Limb (tissue), 2 donors: Measurements from ENCODE around the gene PPM1M.
"Not testable (repeated sequence)": the region's sequence is repeated elsewhere in the genome, so short reads cannot be mapped to it uniquely, and the experiment has no call there.

Source experiments
- DNase-seq, 2 donors: peaks; one replicate each; pipeline ENCODE4 v3.0.0-alpha.2; 2016; ENCODE audit errors: extremely low spot score in 2 of 2

Gene PPM1M

DNA sequence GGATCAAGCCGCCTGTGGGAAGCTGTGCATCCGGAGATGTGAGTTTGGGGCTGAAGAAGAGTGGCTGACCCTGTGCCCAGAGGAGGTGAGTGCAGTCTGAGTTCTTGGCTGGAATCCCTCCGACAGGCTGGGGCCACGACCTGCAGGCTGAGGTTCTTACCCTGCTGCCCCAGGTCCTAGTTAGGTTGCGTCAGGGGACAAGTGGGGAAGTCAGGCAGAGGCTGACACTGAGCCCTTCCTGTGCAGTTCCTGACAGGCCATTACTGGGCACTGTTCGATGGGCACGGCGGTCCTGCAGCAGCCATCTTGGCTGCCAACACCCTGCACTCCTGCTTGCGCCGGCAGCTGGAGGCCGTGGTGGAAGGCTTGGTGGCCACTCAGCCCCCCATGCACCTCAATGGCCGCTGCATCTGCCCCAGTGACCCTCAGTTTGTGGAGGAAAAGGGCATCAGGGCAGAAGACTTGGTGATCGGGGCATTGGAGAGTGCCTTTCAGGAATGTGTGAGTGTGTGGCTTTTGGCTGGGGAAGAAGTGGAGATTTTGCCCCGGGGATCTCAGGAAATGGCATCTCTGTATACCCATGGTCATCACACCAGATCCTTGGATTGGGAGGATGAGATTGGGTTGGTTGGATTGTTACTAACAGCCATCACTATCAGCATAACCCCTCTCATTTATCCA, 1.3 kb downstream of the PPM1M start:
- DNase-seq: peak in 1 of 2 donors; percentile 29

DNA sequence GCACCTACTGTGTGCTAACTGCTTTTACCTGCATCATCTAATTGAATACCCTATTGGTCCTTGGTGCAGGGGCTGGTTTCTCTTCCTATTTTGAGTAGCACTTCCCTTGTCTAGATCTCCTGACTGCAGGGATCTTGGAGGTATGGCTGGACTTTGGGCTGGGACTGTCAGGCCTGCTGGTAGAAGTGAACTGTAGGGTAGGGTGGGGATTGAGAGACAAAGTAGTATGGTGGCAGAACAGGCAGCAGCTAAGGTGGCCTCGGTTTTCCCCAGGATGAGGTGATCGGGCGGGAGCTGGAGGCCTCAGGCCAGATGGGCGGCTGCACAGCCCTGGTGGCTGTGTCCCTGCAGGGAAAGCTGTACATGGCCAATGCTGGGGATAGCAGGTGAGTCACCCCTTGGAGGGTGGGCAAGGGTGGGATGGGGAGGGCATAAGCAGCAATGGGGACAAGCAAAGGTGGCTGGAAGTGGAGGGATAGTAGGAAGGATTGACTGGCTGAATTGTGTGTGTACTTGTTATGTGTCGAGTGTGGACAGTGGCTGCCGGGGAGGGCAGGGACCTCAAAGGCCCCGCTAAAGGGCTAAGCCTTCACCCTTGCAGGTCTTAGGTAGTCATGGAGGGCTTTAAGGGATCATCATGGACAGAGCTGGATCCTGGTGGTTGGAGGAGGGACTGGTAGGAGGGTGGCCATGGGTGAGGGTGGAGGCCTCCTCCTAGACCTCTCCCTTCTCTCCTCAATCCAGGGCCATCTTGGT, 2.0 kb downstream of the PPM1M start:
- no peak for DNase-seq

DNA sequence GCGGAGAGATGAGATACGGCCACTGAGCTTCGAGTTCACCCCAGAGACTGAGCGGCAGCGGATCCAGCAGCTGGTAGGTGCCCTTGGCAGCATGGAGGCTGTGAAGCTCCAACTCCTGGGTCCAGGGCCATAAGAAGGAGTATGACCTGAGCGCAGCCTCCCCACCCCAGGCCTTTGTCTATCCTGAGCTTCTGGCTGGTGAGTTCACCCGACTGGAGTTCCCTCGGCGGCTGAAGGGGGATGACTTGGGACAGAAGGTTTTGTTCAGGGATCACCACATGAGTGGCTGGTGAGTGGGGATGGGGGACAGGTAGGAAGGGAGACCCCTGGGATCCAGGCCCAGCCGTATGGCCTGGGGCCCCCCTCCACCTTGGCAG, 2.6 kb downstream of the PPM1M start:
- no peak for DNase-seq

DNA sequence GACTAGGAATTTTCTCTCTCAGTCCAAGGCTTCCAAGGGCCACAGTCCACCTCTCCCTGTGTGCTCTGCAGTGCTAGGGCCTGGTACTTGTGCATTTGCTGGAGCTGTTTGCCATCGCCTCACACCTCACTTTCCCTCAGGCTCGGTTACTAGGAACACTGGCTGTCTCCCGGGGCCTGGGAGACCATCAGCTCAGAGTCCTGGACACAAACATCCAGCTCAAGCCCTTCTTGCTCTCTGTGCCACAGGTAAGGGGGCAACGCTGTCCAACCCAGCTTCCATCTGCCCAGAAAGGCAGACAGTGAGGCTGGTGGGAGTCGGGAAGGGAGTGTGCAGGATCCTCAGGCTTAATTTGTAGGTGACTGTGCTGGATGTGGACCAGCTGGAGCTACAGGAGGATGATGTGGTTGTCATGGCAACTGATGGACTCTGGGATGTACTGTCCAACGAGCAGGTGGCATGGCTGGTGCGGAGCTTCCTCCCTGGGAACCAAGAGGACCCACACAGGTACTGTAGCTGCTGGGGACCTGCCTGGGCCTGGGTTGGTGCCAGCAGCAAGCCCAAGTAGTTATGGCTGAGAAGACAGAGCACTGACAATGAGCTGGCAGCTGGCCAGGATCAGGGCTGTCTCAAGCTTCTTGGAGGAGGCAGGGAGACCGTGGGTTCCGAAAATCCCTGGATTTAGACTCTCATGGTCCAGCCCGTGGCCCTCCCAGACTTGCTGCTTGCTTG, 3.4 kb downstream of the PPM1M start:
- peak in 1 of 2 donors; percentile 48 for DNase-seq

DNA sequence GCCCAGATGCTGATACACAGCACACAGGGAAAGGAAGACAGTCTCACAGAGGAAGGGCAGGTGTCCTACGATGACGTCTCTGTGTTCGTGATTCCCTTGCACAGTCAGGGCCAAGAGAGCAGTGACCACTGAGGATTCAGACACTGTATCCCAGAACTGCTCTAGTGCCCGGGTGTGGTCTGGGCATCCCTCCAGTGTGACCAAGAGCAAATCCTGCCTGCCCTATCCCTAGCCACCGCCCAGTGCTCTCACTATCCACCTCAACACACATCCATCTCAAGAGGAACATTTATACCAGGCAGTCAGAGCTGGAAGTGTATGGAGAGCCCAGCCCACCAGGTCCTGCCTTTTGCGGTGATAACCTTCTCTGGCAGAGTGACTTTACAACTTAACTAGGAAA, 4.1 kb downstream of the PPM1M start:
- DNase-seq: no peak

DNA sequence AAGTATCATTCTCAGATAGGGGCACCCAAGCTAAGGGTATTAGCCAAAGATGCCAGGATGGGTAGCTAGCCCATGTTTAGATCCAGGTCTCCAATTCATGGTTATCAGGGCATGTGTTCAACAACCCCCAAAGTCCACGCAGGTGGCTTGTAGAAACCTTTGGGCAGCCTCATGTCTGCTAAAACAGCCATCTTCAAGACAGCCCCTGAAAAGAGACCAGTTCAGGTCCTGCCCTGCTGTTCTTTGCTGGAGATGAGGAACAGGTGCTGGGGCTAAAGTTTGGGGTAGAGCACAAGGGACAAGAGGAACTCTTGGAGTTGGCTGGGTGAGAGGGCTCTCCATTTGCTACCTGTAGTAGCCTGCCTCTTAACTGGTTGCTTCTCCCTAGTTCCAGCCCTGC, 4.6 kb downstream of the PPM1M start:
- no peak for DNase-seq

DNA sequence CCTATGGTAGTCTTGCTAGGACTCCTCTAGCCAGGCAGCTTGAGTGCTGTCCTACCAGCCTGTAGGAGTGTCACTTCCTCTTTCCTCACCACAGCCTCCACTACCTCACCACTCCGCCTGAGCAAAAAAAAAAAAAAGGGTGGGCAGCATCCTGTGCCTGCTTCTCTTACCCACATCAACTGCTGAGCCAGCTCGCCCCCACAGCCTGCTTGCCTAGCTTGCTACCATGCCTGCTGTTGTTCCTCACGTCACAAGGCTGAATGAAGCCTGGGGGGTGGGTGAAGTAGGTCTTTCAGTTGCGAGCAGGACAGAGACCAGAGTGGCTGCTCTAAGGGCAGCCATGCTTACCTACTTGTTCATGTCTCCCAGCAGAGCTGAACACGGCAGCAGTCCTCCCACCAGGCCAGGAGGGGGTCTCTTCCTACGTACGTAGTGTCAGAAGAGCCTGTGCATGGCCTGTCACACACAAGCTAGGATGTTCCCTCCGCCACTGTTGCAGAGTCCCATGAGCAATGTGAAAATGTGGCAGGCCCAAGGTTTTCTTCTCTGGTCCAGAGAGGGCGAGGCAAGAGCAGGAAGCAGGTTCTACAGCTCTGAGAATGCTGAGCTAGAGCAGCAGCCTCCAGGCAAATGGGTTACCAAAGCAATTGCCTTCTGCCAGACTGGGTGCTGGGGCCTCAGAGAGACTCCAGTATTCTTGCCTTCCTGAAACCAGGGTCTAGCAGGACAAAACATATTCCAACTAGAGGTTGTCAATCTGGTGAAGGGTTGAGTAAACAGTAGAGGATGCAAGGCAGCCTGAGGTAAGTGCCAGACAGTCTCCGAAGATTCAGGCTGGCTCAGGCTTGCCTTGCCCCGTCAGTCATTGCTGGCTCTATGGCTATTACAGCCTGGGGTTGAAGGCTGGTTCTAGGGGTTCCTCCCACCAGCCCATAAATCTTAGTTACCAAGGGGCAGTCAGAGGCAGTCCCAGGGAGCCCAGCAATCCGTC, 8.1 kb downstream of the PPM1M start:
- DNase-seq: no peak

DNA sequence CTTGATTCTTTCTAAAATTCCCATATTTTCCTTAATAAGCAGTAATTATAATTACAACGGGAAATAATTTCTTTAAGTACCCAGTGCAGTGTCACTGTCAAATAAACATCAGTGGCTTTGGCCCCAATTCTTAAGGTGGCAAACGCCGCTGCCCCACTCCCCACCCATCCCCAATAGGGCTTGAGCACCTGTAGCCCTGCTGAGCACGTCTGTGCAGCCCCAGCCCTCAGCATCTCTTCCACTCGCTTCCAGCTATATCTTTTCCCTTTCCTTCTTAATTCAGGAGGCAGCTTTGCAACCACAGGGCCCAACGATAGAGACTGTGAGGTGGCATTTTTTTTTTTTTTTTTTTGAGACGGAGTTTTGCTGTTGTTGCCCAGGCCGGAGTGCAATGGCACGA, 9.0 kb downstream of the PPM1M start:
- no peak for DNase-seq

DNA sequence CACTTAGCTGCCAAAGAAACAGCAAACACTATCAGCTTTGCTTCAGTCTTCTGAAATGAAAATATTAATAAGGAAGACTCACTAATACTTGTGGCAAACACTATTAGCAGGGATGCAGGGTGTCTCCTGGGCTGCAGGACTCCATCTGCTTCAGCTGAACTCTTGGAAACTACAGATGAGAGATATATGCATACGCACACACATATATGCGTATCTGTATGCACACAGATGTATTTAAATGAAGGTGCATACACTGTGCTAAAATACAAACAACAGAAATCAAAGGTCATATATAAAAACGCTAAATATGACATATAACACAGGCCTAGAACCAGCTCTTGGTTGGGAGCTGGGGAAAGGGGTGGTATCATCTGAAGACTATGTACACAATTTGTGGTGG, 10.6 kb downstream of the PPM1M start:
- DNase-seq: no peak

DNA sequence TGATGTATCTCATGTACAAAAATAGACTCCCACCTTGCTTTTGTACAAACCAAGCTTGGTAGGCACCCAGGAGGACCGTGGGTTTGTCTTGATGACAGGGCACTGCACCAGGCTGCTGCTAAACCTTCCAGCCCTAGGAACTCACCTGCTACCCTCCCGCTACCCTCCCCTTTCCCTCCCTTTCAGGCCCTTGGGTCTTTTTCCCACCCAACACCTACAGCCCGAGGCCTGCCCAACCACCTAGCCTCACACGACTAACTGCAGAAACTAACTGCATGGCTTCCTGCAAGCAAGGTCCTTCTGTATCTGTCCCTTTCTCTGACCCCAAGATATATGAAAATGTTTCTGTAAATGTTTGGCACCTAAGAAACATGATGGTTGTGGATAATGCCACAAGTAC, 11.1 kb downstream of the PPM1M start:
- DNase-seq: no peak

DNA sequence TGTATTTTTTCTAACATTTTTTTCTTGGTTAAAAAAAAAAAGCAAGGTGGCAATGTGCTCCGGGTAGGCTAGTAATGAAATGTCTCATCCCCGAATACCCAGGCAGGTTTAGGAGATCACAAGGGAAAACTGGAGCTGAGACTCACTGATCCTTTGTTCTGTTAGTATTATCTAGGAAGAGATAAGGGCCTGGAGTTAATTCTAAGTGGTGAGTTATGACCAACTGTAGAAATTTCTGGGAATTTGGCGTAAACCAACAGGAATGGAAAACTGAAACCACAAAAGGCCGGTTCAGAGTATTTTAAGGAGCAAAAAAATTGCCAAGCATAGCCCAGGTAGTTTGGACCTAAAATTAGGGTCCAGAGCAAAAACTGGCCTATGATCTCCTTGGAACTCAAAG, 12.4 kb downstream of the PPM1M start:
- DNase-seq: no peak

DNA sequence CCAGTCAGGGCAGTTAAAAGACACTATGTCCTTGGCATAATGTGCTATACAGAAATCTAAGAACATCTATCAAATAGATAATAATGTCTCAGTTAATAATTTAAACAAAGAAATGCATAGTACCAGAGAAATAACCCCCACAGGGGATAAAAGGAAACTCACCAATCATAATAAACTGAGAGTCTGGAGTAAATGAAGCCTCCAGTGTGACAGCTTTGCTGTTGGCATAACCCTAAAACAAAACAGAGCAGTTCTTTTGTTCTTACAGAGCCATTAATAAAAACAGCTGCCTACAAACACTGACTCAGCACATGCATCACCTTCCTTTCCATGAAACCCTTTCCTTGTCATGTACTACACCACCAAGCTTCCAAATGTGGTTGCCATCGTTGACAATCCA, 13.5 kb downstream of the PPM1M start:
- DNase-seq: no peak

DNA sequence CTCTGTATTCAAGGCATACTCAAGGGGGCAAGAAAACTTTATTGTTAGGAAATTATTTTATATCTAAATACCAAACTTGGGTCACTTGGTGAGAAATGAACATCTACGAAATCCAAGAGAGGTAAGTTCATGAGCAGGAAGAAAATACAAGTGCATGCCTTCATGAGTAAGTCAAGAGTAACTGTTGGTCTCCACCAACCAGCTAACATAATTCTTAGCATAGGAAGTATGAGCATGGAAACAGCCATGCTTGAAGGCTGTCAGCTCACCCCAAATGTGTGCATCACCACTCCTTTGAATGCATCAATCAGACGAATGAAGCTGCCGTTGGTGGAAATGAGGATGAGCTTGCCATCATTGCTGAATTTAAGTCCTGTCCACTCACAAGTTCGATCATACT, 13.9 kb downstream of the PPM1M start:
- no peak for DNase-seq

DNA sequence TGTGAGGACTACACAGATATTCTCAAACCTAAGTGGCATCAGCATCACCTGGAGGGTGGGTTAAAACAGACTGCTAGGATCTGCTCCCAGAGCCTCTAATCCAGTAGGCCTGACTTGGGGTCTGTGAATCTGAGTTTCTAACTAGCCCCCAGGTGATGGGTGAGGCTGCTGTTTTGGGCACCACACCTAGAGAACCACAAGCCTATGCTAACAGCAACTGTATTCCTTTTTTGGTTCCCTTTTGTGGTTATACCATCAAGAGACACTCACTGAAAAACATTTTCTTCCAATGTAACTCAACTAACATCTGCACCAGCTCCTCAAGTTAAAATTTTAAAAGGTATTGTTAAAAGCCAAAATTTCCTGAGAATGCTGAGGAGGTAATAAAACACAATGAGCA, 16.9 kb downstream of the PPM1M start:
- no peak for DNase-seq

DNA sequence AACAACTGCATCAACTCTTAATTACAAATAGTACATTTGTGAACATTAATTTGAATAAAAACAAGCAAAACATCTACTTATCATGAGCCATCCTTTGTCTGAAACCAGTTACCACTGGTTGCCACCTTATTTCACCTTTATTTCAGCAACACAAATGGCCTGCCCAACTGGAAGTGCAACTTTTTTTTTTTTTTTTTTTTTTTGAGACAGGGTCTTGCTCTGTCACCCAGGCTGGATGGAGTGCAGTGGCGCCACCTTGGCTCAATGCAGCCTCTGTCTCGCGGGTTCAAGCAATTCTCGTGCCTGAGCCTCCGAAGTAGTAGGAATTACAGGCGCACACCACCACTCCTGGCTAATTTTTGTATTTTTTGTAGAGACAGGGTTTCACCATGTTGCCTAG, 19.8 kb downstream of the PPM1M start:
- no peak for DNase-seq

DNA sequence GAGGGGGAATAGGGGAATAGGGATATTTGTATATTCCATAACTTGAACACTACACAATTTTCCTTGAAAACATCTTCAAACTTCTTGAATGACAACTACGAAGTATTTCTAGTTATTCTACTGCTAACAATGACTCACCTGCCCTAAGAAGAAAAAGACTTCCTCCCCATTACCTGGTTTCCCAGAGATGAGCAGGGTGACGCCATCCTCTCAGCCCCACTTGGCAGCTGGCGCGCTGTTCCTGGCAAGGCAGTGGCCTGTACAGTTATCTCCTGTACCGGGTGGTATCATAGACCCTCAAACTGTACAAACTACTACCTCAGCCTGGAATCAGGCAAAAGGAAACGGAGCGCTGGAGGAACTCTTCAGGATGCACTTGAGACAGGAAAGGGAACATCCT, 22.5 kb downstream of the PPM1M start:
- DNase-seq: no peak

DNA sequence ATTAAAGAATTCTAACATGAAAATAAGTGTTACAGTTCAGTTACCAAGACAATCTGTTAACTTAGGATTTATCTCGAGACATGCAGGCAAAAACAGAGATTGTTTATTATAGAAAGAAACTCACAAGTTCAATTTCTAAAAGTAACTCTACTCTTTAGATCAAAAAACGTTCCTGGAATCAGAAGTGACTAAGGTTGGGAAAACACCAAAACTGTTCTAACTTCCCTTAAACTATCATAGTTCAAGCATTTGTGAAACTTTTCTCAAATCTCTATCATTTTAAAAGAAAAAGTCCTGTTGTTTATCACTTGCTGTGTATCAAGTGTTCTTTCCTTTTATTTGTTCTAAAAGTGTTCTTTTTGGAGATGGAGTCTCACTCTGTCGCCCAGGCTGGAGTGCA, 24.2 kb downstream of the PPM1M start:
- no peak for DNase-seq

DNA sequence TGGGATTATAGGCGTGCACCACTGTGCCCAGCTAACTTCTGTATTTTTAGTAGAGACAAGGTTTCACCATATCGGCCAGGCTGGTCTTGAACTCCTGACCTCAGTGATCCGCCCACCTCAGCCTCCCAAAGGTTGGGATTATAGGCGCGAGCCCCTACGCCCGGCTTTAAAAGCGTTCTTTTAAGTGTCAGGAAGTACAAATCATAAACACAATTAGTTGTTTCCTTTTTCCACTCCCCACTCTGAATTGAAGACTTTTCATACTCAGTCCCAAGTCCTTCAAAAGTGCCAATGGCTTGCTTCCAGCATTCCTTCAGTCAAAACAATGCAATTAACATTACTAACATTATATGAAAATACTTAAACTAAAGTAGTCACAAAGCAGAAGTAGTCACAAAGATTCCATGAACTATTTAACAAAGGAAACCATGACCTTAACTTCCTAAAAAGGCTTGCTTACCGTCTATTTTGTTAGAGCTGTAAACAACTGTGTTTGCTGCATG, 24.7 kb downstream of the PPM1M start:
- DNase-seq: no peak

DNA sequence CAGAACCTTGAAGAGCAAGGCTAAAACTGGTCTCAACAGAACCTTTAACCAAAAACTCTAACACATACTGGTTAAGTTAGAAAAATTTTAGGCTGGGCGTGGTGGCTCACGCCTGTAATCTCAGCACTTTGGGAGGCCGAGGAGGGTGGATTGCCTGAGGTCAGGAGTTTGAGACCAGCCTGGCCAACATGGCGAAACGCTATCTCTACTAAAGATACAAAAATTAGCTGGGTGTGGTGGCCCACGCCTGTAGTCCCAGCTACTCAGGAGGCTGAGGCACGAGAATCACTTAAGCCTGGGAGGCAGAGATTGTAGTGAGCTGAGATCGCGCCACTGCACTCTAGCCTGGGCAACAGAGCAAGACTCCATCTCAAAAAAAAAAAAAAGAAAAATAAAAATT, 26.6 kb downstream of the PPM1M start:
- not testable (repeated sequence) for DNase-seq

DNA sequence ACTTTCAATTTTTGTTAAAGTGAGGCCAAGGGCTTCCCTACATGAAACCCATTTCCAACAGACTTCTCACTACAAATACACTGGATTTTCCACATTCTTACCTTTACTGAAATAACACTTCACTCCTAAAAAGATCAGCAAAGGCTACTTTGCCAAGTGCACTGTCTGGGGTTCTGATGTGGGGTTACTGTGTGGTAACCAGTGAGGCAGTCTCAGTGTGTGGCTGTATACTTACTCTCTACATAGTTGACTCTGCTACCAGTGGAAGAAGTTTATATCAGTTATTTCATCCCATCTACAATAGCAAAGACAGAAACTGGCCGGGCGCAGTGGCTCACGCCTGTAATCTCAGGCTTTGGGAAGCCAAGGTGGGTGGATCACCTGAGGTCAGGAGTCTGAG, 27.3 kb downstream of the PPM1M start:
- DNase-seq: no peak

DNA sequence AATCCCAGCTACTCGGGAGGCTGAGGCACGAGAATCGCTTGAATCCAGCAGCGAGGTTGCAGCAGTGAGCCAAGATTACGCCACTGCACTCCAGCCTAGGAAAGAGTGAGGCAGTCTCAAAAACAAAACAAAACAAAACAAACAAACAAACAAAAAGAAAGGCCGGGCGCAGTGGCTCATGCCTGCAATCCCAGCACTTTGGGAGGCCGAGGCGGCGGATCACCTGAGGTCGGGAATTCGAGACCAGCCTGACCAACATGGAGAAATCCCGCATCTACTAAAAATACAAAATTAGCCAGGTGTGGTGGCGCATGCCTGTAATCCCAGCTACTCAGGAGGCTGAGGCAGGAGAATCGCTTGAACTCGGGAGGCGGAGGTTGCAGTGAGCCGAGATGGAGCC, 29.2 kb downstream of the PPM1M start:
- not testable (repeated sequence) for DNase-seq
